ENCODE results near the gene NAT16. TPM values are rescaled to one million over a fixed set of nuclear protein-coding genes. Genes with fewer than 3 reads are reported as not detected.

Gene NAT16
- total RNA-seq, 1 experiment from 2014 or later = not detected

GRCh38 chr7:101179713-101180112 lies 380 bp downstream of the NAT16 start:
- Histone ChIP-seq H3K9me3 (no peaks in the 10 kb centered on the region), H3K36me3 (ENCODE audit: control insufficient read depth, insufficient read depth, low read length) (no peaks in the 10 kb centered on the region), H3K4me1 (peaks cover 4% of the 10 kb centered on the region; the same call in 1 of the 2 replicates), H3K4me3 (ENCODE audit: low read depth, low read length) (peak overlapping the region; percentile 37), H3K27me3 (replicated peaks; ENCODE audit: control insufficient read depth, insufficient read depth, low read length) (no peaks in the 10 kb centered on the region; the same call in 1 of the 2 replicates)
- H3K4me3 Mint-ChIP-seq (ENCODE audit: unreplicated experiment) = peak overlapping the region; percentile 84
- ChIA-PET CTCF (no interaction called here), POLR2A (interaction anchor here (0.6 kb wide), 1 partner anchor 1777 kb away, joined by 3 read pairs; no protein-coding TSS in a partner anchor)
- peaks cover 9% of the 10 kb centered on the region for H3K36me3 Mint-ChIP-seq (ENCODE audit: insufficient read depth, unreplicated experiment)
- no peak for TF ChIP-seq CTCF (IDR thresholded peaks at IDR 0.05; ENCODE audit: insufficient read depth in 1 of 2, low read depth in 1 of 2, low read length in 1 of 2, severe bottlenecking in 1 of 2, unreplicated experiment in 1 of 2)
- no peak for DNase-seq
- peaks cover 16% of the 10 kb centered on the region for H3K4me1 Mint-ChIP-seq (ENCODE audit: low read depth, unreplicated experiment)
- intact Hi-C loops (cut with micrococcal nuclease; ENCODE audit: unreplicated experiment) = no loop called here
- no TSS peak for BruUV-seq (replicated peaks)
- no peaks in the 10 kb centered on the region for H3K9me3 Mint-ChIP-seq (ENCODE audit: unreplicated experiment)
- H3K27me3 Mint-ChIP-seq (ENCODE audit: insufficient read depth, unreplicated experiment) = peaks cover 20% of the 10 kb centered on the region
- no peak overlapping the region for H3K27ac Mint-ChIP-seq (ENCODE audit: unreplicated experiment)

- Mint-ChIP-seq H3K4me3 (ENCODE audit: unreplicated experiment) (peak overlapping the region; percentile 84), H3K27ac (ENCODE audit: unreplicated experiment) (no peak overlapping the region), H3K4me1 (ENCODE audit: low read depth, unreplicated experiment) (peaks cover 16% of the 10 kb centered on the region), H3K9me3 (ENCODE audit: unreplicated experiment) (no peaks in the 10 kb centered on the region), H3K36me3 (ENCODE audit: insufficient read depth, unreplicated experiment) (peaks cover 9% of the 10 kb centered on the region), H3K27me3 (ENCODE audit: insufficient read depth, unreplicated experiment) (peaks cover 23% of the 10 kb centered on the region)
- Histone ChIP-seq H3K36me3 (ENCODE audit: control insufficient read depth, insufficient read depth, low read length) (no peaks in the 10 kb centered on the region), H3K4me3 (ENCODE audit: low read depth, low read length) (peak overlapping the region; percentile 37), H3K4me1 (peaks cover 4% of the 10 kb centered on the region; the same call in 1 of the 2 replicates), H3K27me3 (replicated peaks; ENCODE audit: control insufficient read depth, insufficient read depth, low read length) (no peaks in the 10 kb centered on the region; the same call in 1 of the 2 replicates), H3K9me3 (no peaks in the 10 kb centered on the region)
- no peak for DNase-seq
- no TSS peak for BruUV-seq (replicated peaks)
- ChIA-PET CTCF (interaction anchor here (0.7 kb wide), 1 partner anchor 1025 kb away, joined by 3 read pairs; no protein-coding TSS in a partner anchor), POLR2A (interaction anchor here (0.6 kb wide), 1 partner anchor 45 kb away, joined by 11 read pairs; no protein-coding TSS in a partner anchor)
- no peak for TF ChIP-seq CTCF (IDR thresholded peaks at IDR 0.05; ENCODE audit: insufficient read depth in 1 of 2, low read depth in 1 of 2, low read length in 1 of 2, severe bottlenecking in 1 of 2, unreplicated experiment in 1 of 2)
- intact Hi-C loops (cut with micrococcal nuclease; ENCODE audit: unreplicated experiment) = no loop called here
Measured at GRCh38 chr7:101179117-101179516, 976 bp downstream of the NAT16 start.

DNA sequence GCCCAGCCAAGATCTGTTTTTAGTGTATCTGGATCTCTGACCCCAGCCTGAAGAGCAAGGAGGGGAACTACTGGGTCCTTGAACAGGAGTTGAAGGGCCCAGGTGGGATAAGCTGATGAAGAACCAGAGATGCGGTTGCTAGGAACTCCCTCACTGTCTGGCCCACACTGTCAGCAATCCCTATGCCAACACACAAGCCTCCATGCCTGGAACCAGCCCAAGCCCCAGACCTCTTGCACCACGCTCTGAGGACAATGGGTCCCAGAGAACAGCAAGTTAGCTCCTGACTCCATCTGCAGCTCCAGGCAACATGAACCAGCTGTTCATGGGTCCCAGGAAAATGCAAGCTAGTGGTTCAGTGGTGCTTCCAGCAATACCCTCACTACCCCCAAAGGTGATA lies 2.4 kb downstream of the NAT16 start:
- ChIA-PET CTCF (interaction anchor here (1.1 to 1.4 kb wide), 2 partner anchors 15 to 34 kb away, joined by 3 to 4 read pairs; no protein-coding TSS in a partner anchor), POLR2A (no interaction called here)
- H3K9me3 Mint-ChIP-seq (ENCODE audit: unreplicated experiment) = no peaks in the 10 kb centered on the region
- peaks cover 6% of the 10 kb centered on the region for H3K36me3 Mint-ChIP-seq (ENCODE audit: insufficient read depth, unreplicated experiment)
- DNase-seq = no peak
- no peak for TF ChIP-seq CTCF (IDR thresholded peaks at IDR 0.05; ENCODE audit: insufficient read depth in 1 of 2, low read depth in 1 of 2, low read length in 1 of 2, severe bottlenecking in 1 of 2, unreplicated experiment in 1 of 2)
- peaks cover 2% of the 10 kb centered on the region; the same call in 1 of the 2 replicates for H3K27me3 ChIP-seq (replicated peaks; ENCODE audit: control insufficient read depth, insufficient read depth, low read length)
- peaks cover 14% of the 10 kb centered on the region for H3K4me1 ChIP-seq
- H3K4me3 ChIP-seq (ENCODE audit: low read depth, low read length) = no peak overlapping the region
- H3K27me3 Mint-ChIP-seq (ENCODE audit: insufficient read depth, unreplicated experiment) = peaks cover 30% of the 10 kb centered on the region
- H3K9me3 ChIP-seq = no peaks in the 10 kb centered on the region
- peaks cover 17% of the 10 kb centered on the region for H3K4me1 Mint-ChIP-seq (ENCODE audit: low read depth, unreplicated experiment)
- no peak overlapping the region for H3K27ac Mint-ChIP-seq (ENCODE audit: unreplicated experiment)
- intact Hi-C loops (cut with micrococcal nuclease; ENCODE audit: unreplicated experiment) = no loop called here
- H3K36me3 ChIP-seq (ENCODE audit: control insufficient read depth, insufficient read depth, low read length) = no peaks in the 10 kb centered on the region
- H3K4me3 Mint-ChIP-seq (ENCODE audit: unreplicated experiment) = no peak overlapping the region
- BruUV-seq (replicated peaks) = no TSS peak
